ENCODE data around the gene PHEX.

The PHEX gene

DNA sequence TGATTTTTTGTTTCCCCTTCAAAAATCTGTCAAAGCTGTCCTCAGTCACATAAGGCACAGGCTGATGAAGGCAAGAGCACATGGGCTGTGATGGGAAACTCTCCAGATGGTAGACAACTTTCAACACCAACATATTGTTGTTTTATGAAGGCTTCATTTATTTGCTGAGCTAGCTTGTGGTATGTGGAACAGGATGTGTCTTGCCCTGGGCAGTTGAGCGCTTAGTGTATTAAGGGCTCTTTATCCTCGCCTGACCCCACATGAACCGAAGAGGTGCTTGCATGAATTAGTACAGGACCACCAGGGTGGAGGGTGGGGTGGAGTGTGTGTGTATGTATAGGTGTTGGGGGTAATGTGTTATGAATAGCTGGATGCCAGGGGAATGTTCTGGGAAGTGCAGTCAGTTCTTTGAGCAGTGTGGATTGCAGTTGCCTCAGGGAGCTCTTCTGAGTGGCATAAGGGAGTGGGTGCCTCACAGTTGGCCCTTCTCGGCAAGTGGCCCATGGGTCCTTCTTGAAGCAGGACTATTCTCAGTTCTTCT is 103.1 kb downstream of the PHEX start:
- H3K4me3 ChIP-seq (ENCODE audit: low read length) = no peak overlapping the region
- TF ChIP-seq ZNF274 (IDR thresholded peaks at IDR 0.05; ENCODE audit: low read depth, low read length) = no peak

DNA sequence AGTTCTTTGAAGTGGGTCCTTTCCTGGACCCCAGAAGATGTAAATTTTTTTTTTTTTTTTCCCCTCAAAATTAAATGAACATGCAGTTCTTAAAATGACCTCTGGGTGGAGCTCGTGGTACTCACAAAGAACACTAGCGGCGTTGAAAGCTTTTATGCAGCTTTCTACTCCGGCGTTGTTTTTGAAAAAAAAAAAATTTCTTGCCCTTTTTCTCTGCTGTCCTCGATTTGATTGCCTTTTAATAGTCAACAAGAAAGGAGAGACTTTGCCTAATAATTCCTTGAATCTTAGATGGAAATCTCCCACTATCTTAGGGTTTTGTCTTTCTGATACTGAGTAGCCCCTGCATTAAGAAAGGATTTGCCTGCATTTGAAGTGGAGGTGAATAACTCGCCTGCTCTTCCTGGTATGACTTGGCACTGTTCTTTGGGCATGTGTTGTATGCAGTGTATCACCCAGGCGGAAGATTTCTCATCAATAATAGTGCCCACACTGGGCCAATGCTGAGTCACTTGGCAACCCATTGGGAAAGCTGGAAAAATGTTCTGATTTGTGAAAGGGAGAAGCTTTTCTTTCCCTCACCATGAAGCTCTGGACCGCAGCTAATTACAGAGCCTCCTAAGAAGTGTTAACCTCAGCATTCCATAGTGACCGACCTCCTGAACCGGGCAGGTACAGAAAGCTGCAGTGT is 104.0 kb downstream of the PHEX start:
- TF ChIP-seq ZNF274 (IDR thresholded peaks at IDR 0.05; ENCODE audit: low read depth, low read length) = no peak
- no peak overlapping the region for H3K4me3 ChIP-seq (ENCODE audit: low read length)

DNA sequence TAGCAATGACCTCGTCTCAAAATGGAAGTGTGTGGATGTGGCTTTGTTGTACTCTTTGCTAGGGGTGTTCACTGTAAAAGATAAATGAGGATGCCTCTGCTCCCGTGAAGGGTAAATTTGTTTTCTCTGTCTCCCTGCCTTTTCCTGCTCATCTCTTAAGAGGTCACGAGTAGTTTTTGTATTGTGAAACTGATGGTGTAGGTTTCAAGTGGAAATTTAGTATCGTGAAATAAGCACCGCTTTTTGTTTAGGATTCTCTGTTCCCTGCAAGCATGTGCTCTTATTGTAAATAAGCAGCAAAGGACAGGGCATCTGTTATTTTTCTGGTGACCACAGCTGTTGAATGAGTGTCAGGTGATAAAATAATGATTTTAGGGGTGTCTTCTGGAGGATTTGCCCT is 104.6 kb downstream of the PHEX start:
- H3K4me3 ChIP-seq (ENCODE audit: low read length) = no peak overlapping the region
- TF ChIP-seq ZNF274 (IDR thresholded peaks at IDR 0.05; ENCODE audit: low read depth, low read length) = no peak

DNA sequence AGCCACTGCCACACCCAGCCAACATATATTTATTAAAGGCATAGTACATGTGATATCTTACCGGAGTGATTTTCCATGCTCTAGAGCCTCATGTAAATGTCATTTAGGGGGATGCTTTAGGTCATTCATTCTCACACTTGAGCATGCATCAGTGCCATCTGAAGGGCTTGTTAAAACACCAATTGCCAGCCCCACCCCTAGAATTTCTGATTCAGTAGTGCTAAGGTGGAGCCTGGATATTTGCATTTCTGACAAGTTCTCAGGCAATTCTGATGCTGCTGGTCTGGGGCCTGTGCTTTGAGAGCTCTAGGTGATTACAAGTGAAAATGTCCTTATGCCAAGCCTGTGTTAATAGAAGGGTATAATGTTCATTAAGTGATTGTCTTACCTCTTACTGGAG is 107.7 kb downstream of the PHEX start:
- TF ChIP-seq ZNF274 (IDR thresholded peaks at IDR 0.05; ENCODE audit: low read depth, low read length) = no peak
- no peak overlapping the region for H3K4me3 ChIP-seq (ENCODE audit: low read length)

DNA sequence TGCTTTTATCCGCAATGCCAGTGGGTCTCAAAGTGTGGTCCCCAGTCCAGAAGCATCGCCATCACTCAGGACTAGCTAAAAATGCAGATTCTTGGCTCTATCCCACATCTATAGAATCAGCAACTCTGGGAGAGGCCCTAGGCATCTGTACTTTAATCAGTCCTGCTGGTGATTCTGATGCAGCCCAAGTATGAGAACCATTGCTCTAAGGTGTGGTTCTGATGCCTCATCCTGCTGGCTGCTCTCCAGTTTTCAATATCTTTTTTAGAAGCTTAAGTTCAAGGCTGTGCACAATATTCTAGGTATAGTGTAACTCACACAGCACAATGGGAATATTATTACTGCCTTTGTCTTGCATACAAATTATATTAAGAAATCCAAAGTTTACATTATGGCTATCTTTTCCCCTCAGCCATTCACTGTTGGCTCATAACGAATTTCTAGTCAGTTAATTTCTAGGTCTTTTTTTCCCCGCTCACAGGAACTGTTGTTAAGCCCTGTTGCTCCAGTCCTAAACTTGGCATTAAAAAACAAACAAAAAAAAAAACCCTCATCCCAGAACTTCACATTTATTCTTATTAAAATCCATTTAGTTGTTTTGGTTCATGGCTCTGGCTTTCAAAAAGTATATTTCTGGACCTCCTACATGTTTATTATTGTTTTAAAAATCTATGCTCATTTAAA is 109.1 kb downstream of the PHEX start:
- H3K4me3 ChIP-seq (ENCODE audit: low read length) = no peak overlapping the region
- no peak for TF ChIP-seq ZNF274 (IDR thresholded peaks at IDR 0.05; ENCODE audit: low read depth, low read length)

DNA sequence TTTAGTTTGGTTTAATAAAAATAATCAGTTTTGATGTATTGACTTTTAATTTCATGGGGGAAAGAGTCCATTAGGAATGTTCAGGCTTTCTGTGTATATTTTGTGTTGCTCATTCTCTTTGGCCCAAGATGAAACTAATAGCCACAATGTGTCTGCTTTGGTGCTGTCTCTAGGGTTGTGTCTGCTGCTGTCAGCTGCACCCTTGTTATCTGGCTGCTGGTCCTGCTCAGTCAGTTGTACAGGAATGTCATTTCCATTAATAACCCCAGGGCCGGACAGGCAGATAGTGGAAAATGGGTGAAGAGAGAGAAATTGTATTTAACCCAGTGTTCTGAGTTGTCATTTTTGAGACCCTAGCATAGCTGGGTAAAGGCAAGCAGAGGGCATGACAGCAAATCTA is 115.1 kb downstream of the PHEX start:
- no peak for TF ChIP-seq ZNF274 (IDR thresholded peaks at IDR 0.05; ENCODE audit: low read depth, low read length)
- H3K4me3 ChIP-seq (ENCODE audit: low read length) = no peak overlapping the region

DNA sequence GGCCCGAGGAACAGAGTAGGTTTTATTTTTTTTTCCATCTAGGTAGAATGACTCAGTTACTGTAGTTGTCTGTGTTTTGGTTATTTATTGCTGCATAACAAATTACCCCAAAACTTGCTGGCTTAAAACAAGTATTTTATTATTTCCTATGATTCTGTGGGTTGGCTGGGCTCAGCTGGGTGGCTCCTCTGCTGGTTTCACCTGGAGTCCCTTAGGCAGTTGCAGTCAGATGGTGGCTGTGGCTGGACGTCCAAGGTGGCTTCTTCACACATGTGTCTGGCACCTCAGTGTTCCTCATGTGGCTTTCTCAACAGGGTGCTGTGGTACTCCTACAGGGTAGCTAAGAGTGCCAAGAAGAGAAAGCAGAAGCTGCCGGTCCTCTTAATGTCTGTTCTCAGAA is 115.8 kb downstream of the PHEX start:
- H3K4me3 ChIP-seq (ENCODE audit: low read length) = no peak overlapping the region
- TF ChIP-seq ZNF274 (IDR thresholded peaks at IDR 0.05; ENCODE audit: low read depth, low read length) = no peak

DNA sequence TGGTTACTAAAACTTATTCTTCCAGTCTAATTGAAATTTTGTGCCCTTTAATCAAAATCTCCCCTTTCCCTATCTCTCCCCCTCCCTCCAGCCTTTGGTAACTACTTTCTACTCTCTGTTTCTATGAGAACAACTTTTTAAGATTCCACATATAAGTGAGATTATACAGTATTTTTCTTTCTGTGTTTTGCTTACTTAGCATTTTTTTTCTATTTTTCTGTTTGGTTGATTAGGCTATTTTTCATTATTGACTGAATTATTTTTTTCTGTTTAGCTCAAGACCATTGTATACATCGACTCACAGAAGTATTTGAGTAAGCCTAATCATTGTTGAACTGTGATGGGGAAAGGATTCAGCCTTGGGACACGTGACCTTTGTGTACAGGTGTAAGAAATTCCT is 116.4 kb downstream of the PHEX start:
- H3K4me3 ChIP-seq (ENCODE audit: low read length) = no peak overlapping the region
- no peak for TF ChIP-seq ZNF274 (IDR thresholded peaks at IDR 0.05; ENCODE audit: low read depth, low read length)

DNA sequence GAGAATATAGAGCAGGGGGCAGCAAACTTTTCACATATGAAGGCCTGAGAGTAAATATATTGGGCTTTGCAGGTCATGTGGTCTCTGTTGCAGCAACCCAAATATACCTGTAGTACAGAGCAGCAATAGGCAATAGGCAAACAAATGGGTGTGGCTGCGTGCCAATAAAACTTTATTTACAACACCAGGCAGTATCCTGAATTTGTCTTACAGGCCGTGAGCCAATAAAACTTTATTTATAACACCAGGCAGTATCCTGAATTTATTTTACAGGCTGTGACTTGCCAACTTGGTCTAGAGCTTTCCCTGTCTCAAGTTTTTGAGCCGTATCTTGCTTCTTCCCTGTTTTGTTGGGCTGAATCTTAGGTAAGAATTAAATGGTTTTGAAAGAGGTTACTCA is 118.2 kb downstream of the PHEX start:
- no peak for TF ChIP-seq ZNF274 (IDR thresholded peaks at IDR 0.05; ENCODE audit: low read depth, low read length)
- H3K4me3 ChIP-seq (ENCODE audit: low read length) = no peak overlapping the region

DNA sequence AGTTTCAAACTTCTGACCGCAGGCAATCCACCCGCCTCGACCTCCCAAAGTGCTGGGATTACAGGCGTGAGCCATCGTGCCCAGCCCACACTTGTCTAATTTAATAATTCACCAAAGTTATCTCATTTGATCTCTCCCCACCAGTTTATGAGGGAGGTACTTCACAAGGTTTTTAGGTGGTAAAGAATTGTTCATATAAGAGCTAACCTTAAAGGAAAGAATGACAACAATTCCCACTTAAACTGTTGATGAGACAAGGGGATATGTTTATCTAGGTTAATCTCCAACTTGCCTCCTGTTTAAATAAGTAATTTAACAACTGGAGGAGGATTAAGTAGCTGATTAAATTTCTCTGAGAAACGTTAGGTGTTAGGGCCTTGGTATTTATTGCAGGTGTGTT is 123.0 kb downstream of the PHEX start:
- no peak overlapping the region for H3K4me3 ChIP-seq (ENCODE audit: low read length)
- TF ChIP-seq ZNF274 (IDR thresholded peaks at IDR 0.05; ENCODE audit: low read depth, low read length) = no peak

DNA sequence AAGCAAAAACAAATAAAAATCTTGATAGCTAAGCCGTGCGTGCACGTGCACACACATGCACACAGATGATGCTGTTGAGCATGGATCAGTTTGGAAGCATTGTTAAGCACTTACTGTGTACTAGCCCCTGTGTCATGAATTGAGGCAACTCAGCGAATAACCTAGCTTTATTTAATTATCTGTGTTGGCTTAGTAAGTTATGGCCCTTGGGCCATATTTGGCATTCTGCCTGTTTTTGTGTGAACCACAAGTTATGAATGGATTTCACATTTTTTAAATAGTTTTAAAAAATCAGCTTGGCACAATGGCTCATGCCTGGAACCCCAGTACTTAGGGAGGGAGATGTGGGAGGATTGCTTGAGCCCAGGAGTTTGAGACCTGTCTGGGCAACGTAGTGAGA is 126.9 kb downstream of the PHEX start:
- TF ChIP-seq ZNF274 (IDR thresholded peaks at IDR 0.05; ENCODE audit: low read depth, low read length) = no peak
- no peak overlapping the region for H3K4me3 ChIP-seq (ENCODE audit: low read length)

DNA sequence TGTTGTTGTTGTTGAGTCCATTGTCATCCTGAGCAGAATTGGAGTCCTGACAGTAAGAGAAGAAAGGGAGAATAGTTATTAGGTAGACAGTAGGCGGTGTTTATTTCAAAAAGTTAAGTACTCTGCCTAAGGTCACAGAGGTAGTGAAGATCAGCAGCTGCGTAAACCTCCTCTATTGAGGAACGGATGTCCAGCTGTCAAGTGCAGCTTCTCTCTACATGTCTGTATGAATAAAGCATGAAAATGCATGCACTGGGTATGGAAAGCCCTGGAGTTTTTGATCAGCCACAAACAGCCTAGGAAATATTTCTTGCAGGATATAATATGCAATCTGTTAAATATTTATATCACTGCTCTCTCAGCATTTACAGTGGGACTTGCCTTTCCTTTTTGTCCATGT is 131.2 kb downstream of the PHEX start:
- H3K4me3 ChIP-seq (ENCODE audit: low read length) = no peak overlapping the region
- TF ChIP-seq ZNF274 (IDR thresholded peaks at IDR 0.05; ENCODE audit: low read depth, low read length) = no peak

DNA sequence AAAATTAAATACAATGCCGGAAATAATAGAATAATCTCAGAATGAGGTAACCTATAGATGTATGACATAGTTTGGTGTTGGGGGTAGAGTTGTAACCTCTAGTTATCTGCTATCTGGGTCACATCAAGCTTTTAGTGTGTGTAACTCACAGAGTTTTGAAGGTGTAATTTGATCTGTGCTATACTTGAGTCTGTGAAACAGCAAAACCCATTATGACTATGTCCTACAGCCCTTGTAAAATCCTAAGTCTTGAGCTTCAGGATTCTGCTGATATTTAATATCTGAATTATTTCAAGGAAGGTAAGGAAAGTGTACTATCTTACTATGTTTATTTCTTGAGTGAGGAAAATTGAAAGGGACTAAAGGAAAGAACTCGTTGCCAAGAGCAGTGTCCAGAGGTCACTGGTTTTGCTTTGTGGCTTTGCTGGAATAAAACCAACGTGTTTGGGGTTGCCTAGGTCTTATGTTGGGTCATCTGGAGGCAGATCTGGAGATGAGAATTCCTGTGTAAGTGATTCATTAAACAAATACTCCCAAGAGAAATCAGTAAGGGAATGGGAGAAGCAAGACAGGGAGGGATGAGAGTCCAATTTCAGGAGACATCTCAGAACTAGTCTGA is 132.8 kb downstream of the PHEX start:
- H3K4me3 ChIP-seq (ENCODE audit: low read length) = no peak overlapping the region
- TF ChIP-seq ZNF274 (IDR thresholded peaks at IDR 0.05; ENCODE audit: low read depth, low read length) = no peak

DNA sequence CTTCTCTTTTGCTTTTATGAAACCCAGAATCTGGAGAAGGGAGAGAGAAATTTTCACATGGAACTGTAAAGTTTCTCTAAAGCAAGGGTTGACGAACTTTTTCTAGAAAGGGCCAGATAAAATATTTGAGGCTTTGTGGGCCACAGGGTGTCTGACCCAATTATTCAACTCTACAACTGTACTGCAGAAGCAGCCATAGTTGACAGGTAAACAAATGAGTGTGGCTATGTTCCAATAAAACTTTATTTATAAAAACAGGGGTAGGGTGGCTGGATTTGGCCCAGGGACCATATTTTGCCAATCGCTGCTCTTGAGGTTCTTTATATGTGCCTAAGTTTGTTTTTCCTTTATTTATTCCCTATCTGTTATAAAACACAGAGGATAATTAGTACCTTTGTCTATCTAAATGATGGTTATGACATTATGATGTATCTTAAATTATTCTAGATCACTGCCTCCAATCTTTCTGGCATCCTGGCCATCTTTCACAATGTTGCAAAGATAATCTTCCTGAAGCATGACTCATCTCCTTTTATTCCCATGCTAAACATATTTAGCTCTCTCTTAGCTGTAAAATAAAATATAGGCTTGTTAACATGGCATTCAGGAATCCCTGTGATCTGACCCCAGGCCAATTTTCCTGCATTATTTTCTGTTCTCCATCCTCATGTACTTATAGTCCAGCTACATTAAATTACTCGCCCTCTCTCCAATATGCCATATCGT is 133.8 kb downstream of the PHEX start:
- TF ChIP-seq ZNF274 (IDR thresholded peaks at IDR 0.05; ENCODE audit: low read depth, low read length) = no peak
- H3K4me3 ChIP-seq (ENCODE audit: low read length) = no peak overlapping the region

All from GM08714 (cell line).